GM18519 (cell line): ENCODE data around the gene GFOD1.

Experiments used
- ATAC-seq: cut with Tn5 transposase; IDR thresholded peaks from one replicate; pipeline ENCODE4 v1.9.1; 2021; ENCODE audit warnings: mild to moderate bottlenecking, moderate library complexity; ENCODE audit not compliant: unreplicated experiment, low FRiP score

Gene GFOD1

GRCh38 chr6:13367396-13367795 lies 120.0 kb downstream of the GFOD1 start:
- no peak for ATAC-seq

DNA sequence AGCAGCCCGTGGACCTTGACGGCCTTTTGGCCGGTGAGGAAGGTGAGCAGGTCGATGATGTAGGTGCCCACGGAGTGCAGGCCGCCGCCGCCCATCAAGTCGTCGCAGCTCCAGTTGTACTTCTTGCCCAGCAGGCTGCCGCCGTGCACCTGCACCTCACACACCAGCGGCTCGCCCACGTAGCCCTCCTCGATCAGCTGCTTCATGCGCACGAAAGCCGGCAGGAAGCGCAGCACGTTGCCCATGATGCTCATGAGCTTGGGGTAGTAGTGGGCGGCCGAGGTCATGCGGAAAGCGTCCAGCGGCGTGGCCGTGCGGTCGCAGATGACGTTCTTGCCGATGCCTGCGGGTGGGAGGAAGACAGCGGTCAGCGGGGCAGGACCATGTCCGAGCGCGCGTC lies 122.1 kb downstream of the GFOD1 start:
- ATAC-seq: no peak

DNA sequence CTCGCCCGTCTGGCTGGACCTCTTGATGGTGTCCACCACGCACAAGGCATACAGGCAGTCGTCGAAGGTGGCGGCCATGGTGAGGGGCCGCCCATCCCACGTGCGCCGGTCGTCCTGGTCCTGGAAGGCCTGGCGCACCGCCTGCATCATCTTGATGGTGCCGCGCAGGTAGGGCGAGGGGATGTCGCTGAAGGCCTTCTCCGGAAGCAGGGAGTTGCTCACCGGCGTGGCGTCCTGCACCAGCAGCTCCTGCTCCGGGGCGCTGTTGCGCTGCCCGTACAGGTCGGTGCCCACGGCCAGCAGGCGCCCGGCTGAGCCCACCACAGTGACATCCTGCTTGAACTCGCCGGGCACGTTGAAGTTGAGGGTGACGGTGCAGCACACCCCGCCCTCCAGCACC lies 122.6 kb downstream of the GFOD1 start:
- no peak for ATAC-seq

GRCh38 chr6:13362412-13362811 lies 125.0 kb downstream of the GFOD1 start:
- ATAC-seq: no peak

- ATAC-seq: no peak
Measured at GRCh38 chr6:13360671-13361540, 126.5 kb downstream of the GFOD1 start.

- no peak for ATAC-seq
Measured at GRCh38 chr6:13359287-13359686, 128.1 kb downstream of the GFOD1 start.

DNA sequence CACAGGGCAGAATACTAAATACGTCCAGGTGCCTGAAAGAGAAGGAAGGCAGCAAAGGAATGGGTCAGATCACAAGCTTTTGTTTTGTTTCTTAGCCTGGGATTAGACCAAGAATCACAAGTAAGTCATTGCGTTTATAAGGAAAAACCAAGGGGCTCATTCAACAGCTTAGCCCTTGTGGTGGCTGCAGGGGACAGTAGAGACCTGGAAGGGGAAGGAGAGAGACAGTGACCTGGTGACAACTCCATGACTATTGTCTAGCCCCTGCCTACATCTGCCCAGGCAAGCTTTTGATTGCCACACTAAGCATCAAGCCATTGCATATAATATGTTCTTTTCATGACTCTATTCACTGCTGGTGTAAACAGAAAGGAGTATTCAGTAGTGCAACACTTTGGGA lies 128.9 kb downstream of the GFOD1 start:
- no peak for ATAC-seq

DNA sequence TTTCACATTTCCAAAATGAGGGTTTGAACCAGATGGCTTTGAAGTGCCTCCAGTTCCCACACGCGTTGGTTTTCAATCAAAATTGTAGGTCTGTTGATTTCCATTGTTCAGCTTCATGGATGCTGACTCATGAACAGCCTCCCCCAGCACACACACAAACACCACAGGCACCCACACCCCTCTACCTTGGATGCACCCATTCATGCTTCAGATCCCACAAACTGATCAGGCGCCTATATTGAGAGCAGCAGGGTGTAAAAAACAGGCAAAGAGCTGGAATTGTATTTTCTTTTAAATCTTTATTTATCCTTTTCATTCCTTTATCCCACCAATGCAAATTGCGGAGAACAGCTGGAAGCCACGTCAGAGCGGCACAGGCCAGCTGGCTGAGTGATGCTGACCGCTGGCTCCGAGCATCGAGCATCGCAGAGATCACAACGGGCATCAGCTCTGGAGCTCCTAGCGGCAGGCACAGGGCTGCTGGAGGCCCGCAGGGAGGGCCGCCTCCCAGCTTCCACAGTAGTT lies 129.8 kb downstream of the GFOD1 start:
- no peak for ATAC-seq

GRCh38 chr6:13355999-13356785 lies 131.2 kb downstream of the GFOD1 start:
- peak; percentile 82 for ATAC-seq

GRCh38 chr6:13355043-13355945 lies 132.1 kb downstream of the GFOD1 start:
- no peak for ATAC-seq

DNA sequence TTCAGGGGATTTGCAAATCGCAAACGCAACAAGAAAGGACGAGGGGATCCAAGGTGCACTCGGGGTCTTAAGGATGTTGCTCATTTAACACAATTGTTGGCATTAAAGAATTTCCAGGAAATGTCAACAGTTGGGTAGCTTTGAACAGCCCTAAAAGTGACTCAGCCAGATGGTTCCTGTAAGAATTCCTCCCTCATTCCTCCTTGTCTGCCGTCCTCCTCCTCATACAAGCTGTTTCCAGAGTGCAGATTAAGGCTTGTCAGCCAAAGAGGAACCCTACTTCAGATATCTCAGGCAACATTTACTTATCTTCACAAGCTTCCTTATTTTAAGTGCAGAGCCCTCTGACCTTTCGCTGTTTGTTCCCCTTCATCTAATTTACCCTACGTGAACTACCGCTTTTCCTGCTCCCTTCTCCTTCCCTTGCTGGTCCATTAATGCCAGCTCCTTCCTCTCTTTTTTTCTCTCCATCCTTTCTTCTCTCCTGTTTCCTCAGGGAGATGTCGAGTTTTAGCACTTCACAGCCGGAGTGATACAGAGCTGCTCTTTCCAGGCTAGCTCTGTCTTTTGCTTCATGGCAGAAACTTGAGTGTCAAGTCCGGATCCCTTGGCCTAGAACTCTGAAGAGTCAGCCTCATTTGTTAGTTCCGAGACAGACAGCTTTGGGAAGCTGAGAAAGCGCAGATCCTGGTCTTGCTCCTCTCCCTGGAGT lies 132.9 kb downstream of the GFOD1 start:
- ATAC-seq: no peak

DNA sequence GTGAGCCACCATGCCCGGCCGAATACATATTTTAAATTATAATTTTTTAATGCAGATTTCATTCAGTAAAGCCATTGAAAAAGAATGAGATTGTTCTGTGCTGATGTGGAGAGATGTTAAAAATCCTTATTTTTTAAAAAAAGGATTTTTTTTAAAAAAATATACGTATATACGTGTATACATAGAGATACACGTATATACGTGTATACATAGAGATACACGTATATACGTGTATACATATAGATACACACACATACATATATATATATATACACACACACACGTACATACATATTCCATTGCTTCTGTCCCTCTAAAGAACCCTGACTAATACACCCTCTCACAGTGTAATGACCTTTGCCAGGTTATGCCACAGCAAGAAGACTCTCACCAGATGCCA lies 135.2 kb downstream of the GFOD1 start:
- no peak for ATAC-seq

- no peak for ATAC-seq
Measured at GRCh38 chr6:13351271-13351670, 136.1 kb downstream of the GFOD1 start.

DNA sequence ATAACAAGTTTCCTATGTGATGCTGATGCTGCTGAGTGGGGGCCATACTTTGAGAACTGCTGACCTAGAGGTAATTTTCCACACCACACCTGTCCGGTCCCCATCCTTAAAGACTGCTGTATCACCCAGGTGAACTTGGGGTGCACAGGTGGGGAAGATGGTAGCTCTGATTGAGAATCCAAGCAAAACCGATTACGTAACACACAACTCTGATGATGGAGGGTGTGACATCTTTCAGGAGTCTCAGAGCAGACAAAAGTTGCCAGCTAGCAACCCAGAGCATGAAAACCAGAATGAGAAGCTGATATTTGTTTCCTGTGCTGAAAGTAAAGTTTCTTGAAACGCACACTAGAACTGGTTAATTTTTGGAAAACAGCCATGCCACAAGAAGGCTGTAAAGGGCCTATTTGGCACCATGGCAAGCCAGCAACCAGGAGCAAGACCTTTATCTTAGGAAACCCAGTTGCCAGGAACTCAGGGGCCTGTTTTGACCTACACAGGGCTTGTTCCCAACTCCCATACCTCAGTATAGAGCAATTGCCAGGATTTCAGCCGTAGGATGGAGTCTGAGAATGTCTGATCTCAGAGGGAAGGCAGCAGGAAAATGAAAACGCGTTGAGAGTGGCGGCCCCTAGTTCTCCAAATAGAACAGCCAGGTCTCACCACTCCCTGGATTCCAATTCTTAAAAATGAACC lies 137.4 kb downstream of the GFOD1 start:
- no peak for ATAC-seq

- ATAC-seq: no peak
Measured at GRCh38 chr6:13348334-13349113, 138.9 kb downstream of the GFOD1 start.

DNA sequence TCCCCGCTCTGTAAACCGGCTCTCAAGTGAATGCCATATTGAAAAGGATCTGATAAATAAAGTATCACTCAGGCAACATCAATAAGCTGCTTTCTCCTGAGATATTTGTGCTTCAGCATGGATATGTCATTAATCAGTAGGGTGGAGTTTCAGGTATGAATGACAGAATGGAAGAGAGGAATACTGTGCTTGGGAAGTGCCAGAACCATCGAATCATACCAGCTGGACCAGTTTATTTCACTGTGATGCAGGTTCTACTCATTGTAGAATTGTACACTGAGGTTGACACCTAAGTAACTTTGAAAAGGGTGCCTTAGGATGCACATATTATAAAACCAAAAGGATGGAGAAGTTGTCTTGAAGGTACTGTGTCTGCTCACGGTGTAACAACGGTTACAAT lies 141.2 kb downstream of the GFOD1 start:
- no peak for ATAC-seq

- ATAC-seq: no peak
Measured at GRCh38 chr6:13342414-13343019, 144.9 kb downstream of the GFOD1 start.
